ENCODE results near the gene FAM181A.

Gene FAM181A

DNA sequence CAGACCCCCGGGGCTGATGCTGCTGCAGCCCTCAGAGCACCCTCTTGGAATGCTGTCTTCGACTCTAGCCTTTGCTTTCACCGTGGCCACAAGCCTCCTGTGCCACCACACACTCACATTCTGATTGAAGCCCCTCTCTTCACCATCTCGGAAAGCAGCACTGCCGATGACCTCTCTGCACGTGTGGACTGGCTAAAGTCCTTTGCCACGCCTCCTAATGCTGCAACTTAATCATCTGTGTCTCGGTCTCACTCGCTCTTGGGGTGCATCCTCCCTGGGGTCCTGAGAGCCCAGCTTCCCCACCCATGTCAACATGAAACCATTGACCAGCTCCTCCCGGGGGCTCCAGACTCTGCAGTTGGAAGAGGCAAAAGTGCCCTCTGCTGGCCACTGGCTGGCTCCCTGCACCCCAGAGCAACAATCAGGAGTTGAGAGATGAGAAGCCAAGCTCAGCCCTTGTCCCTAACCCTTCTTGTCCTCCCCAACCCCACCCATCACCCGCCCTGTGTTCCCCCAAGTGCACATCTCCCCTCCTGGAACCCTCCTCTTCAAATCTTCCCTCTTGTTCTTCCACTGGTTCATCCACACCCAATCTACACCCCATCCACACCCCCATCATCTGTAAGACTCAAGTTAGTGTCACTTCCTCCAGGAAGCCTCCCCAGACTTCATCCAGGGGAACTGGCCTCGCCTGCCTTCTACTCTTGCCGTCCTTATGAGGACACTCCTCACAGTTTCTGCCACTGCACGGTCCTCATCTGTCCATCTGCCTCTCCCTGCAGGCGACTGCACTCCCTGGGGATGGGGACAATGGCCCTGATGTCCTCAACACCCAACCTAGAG lies 23.6 kb upstream of the FAM181A start:
- DNase-seq (no peak), ATAC-seq (no peak)

DNA sequence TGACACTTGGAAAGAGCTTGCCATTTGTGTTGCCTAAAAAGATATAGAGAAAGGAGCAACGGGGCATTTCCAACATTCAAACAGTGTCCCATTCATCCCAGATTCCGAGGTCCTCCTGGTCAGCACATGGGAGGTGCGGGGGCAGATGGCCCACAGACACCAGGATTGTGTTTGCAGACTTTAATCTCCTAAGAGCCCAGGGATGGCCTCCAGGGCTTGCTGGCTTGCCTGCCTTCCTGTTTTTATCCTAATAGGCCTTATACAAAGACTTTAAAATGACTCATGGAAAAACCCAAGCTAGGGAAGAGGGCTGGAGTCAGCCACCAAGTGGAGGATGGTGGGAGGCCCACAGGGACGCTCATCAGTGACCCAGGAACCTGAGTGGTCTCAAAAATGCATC lies 21.5 kb upstream of the FAM181A start:
- ATAC-seq (no peak), DNase-seq (no peak)

DNA sequence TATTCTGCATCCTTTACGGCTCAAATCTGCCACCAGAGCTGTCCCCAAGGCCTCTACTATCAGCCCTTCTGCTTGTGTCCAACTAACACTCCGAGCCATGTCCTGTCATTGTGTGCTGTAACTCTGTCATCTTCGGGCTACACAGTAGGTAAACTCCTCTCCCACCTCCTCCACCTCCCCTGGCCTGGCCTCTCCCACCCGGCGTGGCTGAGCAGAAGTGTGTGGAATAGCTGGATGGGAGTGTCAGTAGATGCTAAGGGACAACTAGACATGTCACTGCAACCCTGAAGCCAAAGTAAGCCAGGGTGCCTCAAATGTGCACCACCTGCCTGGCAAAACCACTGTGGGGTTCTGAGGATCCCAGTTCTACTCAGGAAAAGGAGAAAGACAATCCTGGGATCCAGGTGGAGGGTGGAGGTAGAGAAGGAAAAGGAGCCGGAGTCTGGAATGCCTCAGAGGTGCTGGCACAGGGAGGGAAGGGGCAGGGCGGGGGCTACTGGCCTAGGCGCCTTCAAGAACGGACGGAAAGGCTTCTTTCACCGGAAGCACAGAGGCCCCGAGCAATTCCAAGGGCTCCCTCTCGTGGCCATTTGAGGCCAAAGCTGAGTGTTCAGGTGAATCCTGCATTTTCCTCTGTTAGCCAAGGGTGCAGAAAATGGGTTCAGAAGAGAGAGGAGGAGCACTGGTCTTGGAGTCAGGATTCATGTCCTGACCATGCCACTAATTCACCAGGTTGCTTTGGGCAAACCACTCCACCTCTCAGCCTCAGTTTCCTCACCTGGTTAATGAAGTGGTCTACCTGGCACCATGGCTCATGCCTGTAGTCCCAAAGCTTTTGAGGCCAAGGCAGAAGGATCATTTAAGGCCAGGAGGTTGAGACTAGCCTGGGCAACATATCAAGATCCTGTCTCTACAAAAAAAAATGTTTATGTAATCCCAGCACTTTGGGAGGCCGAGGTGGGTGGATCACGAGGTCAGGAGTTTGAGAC lies 20.5 kb upstream of the FAM181A start:
- ATAC-seq (no peak), DNase-seq (peak; percentile 56)

DNA sequence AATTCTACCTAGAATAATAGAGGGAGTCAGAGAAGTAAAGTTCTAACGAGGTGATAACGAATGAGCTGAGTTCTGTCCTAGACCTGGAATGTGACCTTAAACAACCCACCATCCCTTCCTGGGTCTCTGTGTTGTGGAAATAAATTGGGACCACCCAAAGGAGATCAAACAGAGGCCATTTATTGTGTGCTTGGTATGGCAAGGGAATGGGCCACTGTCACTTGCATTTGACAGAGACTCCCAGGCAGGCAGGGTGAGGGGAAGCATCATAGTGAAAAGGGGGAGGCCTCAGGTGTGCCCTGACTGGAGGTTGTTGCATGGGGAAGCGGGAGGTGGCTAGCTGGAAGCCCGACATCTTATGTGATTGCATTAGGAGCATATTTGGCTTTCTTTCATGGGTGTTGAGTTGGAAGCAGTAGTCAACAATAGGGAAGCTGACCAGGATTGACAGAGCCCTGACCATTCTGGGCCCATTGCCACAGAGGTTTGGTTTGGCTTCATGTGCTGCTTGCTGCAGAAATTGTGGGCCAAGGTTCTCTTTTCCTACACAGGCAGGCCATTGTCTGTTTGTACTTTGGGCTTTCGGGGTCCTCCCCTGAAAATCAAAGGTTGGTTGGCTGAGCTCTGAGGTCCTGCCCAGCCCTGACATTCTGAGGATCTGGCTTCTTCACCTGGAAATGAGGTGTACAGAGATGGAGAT lies 17.6 kb upstream of the FAM181A start:
- ATAC-seq: no peak
- DNase-seq: no peak

GRCh38 chr14:93911975-93912615 lies 15.0 kb upstream of the FAM181A start:
- ATAC-seq (no peak), DNase-seq (no peak)

- ATAC-seq: no peak
- no peak for DNase-seq
Observed at GRCh38 chr14:93912782-93913181, 14.4 kb upstream of the FAM181A start.

DNA sequence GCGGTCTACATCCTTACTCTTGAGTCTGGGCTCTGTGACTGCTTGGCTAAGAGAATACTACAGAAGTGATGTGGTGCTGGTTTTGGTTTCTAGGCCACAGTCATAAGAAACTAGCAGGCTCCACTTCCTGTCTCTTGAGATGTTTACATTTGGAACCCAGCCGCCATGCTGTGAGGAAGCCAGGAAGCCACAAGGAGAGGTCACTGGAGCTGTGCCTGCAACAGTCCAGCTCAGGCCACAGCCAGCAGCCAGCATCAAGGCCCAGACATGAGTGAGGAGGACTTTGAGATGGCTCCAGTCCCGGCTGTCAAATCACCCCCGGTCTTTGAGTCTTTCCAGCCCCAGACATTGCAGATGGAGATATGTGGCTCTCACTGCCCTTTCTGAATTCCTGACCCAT lies 12.9 kb upstream of the FAM181A start:
- ATAC-seq (no peak), DNase-seq (no peak)

DNA sequence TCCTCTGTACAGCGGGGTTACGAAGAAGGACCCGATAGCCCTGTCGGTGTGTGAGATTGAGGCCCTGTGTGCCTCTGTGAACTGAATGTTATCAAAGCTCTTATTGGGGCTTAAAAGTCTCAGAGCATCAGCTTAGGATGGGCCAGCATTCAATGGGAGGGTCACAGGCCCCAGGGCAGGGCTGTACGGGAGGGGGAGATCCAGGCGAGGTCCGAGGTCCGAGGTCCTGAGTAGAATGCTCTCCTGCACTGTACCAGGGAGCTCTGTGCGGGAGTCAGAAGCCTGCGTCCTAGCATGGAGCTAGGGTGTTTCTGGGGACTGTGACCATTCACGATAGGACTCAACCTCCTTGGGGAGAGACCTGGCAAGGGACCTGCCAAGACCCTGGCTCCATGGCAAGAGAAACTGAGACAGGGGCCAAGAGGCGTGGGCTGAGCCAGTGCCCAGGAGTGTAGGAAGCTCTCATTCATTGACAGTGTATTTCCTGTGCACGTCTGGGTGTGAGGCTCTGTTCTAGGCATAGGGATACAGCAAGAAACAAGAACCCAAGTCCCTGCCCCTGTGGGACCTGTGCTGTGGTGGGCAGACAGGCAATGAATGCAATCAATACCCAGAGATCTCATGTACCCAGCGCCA lies 12.0 kb upstream of the FAM181A start:
- DNase-seq (no peak), ATAC-seq (no peak)

DNA sequence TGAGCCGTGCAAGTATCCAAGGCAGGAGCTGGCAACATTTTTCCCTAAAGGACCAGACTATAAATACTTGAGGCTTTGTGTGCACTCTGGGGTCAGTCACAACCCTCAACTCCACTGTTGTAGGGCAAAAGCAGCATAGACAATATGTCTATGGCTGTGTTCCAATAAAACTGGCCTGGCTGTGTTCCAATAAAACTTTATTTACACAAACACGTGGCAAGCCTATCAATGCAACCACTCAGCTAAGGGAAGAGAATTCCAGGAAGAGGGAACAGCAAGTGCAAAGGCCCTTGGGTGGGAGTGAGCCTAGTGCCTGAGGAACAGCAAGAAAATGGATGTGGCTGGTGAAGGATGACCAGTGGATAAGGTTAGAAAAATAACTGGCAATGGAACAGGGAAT lies 11.3 kb upstream of the FAM181A start:
- ATAC-seq (no peak), DNase-seq (no peak)

GRCh38 chr14:93916498-93916897 lies 10.6 kb upstream of the FAM181A start:
- DNase-seq (no peak), ATAC-seq (no peak)

DNA sequence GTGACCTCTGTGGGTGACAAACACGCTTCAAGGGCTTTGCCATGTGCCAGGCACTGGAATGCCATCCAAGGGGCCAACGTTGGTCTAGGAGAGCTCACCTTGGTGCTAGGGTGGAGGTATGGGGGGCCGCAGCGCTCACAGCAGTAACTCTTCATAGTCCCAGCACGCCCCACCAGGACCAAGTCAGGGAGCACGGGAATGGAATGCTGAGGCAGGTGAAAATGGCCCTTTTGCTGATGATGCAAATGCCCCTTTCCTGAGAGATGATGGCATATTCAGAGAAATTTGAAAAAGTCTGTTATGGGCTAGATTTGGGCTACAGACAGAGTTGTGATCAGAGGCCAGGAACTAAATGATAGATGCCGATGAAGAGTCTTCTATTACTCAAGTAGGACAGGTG lies 10.0 kb upstream of the FAM181A start:
- ATAC-seq (no peak), DNase-seq (no peak)

GRCh38 chr14:93921001-93921806 lies 5.9 kb upstream of the FAM181A start:
- DNase-seq (no peak), ATAC-seq (no peak)

- no peak for ATAC-seq
- no peak for DNase-seq
Observed at GRCh38 chr14:93923626-93924025, 3.5 kb upstream of the FAM181A start.

- DNase-seq (no peak), ATAC-seq (no peak)
Observed at GRCh38 chr14:93924592-93925355, 2.4 kb upstream of the FAM181A start.

- DNase-seq: no peak
- no peak for ATAC-seq
Observed at GRCh38 chr14:93925374-93925895, 1.7 kb upstream of the FAM181A start.

GRCh38 chr14:93926245-93926872 lies 785 bp upstream of the FAM181A start:
- DNase-seq (no peak), ATAC-seq (no peak)

DNA sequence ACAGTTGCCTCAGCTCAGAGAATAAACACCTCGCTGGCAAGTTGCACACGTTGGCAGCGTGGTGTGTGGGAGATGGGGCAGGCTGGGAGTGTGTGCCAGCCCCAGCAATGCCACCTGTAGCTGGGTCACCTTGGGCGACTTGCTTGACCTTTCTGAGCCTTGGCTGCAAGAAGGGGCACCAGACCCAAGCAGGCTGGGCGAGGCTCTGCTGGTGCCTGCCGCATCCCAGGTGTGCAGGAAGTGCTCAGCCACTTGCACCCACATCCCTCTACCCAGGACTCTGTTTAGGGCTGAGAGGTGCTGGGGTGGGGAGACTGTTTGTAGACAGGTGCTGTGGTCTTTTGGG lies 629 bp downstream of the FAM181A start:
- ATAC-seq (no peak), DNase-seq (no peak)

DNA sequence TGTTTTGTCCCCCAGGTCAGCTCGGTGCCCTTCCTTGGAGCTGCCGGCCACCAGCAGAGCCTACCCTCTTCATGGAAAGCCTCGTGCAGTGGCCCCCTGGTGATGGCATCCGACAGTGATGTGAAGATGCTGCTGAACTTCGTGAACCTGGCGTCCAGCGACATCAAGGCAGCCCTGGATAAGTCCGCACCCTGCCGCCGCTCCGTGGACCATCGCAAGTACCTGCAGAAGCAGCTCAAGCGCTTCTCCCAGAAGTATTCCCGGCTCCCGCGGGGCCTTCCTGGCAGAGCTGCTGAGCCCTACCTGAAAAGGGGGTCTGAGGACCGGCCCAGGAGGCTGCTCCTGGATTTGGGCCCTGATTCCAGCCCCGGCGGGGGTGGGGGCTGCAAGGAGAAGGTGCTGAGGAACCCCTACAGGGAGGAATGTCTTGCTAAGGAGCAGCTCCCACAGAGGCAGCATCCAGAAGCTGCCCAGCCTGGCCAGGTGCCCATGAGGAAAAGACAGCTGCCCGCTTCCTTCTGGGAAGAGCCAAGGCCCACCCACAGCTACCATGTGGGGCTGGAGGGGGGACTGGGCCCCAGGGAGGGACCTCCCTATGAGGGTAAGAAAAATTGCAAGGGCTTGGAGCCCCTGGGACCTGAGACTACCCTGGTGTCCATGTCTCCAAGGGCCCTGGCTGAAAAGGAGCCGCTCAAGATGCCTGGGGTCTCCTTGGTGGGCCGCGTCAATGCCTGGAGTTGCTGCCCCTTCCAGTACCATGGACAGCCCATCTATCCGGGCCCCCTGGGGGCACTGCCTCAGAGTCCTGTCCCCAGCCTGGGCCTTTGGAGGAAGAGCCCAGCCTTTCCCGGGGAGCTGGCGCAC lies 1.3 kb downstream of the FAM181A start:
- no peak for DNase-seq

More for the DNA sequence above, 1.3 kb downstream of the FAM181A start:
- no peak for ATAC-seq

All from stimulated activated naive CD8-positive, alpha-beta T cell treated with anti-CD3 and anti-CD28 coated beads, Interleukin-15, Interleukin-2, amounts not matched to agents 100 U/mL and 50 U/mL, for 24 hours (primary cell).